TTC549 (cell line): Measurements from ENCODE around the gene INF2.
"Not testable (repeated sequence)": the region's sequence is repeated elsewhere in the genome, so short reads cannot be mapped to it uniquely, and the experiment has no call there.

Experiments
- FAIRE-seq: peaks from 2 replicates; lab custom pipeline; 2012; peaks lifted over from hg19 to GRCh38; lab: Jason Lieb, UNC

INF2 gene

GRCh38 chr14:104722938-104723650 lies 33.7 kb downstream of the INF2 start:
- FAIRE-seq = no peak

GRCh38 chr14:104723651-104724406 lies 34.4 kb downstream of the INF2 start, which contains the start of gene ADSS1:
Gene ADSS1, plus strand, starts transcription at chr14:104724229. Its CDS starts 42 bp downstream, at chr14:104724271.
- FAIRE-seq = no peak

GRCh38 chr14:104724407-104724980 lies 35.1 kb downstream of the INF2 start:
- no peak for FAIRE-seq

GRCh38 chr14:104724981-104725771 lies 35.8 kb downstream of the INF2 start:
- no peak for FAIRE-seq

GRCh38 chr14:104725772-104726548 lies 36.5 kb downstream of the INF2 start:
- FAIRE-seq = no peak

DNA sequence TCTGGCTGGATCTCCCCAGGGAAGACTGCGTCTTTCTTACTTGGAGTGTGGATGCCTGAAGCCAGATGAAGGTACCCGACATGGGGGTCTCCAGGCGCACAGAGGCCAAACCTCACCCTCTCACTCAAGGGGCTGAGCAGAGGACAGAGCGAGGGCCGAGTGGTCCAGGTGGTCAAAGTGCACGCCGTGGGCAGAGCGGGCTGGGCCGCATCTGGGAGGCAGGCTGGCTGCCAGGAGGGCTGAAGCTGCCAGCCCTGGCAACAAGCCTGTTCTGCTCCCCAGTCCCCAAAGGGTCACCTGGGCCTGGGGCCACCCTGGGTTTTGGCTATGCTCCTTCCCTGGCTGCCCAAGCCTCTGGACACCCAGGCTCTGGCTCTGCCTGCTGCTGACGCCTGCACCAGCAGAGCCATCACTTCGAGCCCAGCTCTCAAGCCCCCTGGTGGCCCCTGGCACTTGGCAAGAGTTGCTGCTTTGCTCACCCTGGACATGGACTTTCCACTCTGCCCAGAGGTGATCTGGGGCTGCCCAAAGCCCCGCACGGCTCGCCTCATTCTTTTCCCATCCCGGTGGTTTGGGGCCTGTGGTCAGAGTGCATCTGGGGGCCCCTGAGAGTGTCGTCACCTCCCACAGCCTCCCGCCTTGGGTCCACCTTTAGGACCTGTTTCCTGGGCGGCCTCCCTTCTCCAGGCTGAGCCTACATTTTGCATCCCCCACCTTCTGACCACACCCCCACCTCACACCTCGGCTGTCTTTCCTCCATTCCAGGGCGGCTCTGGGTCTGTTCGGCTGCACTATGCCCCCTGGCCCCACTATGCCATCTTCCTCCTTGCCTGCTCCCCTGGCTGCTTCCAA lies 37.4 kb downstream of the INF2 start:
- FAIRE-seq = no peak

DNA sequence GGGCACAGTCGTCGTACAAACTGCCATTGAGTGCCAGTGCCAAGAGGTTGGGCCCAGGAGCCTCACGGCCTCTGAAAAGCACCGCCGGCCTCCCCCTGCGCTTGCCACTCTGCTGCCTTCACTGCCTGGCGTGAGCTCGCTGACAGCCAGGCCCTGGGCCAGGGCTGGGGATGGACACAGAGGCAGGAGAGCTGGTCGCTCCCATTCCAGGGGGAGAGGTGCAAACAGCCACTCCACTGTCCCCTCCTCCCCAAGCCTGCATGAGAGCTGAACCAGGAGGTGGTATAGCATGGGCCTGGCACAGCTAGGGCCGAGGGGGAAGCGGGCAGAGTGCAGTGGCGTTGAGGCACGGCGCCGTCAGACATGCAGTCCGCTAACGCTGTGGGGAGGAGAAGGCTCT lies 39.2 kb downstream of the INF2 start:
- FAIRE-seq = no peak

DNA sequence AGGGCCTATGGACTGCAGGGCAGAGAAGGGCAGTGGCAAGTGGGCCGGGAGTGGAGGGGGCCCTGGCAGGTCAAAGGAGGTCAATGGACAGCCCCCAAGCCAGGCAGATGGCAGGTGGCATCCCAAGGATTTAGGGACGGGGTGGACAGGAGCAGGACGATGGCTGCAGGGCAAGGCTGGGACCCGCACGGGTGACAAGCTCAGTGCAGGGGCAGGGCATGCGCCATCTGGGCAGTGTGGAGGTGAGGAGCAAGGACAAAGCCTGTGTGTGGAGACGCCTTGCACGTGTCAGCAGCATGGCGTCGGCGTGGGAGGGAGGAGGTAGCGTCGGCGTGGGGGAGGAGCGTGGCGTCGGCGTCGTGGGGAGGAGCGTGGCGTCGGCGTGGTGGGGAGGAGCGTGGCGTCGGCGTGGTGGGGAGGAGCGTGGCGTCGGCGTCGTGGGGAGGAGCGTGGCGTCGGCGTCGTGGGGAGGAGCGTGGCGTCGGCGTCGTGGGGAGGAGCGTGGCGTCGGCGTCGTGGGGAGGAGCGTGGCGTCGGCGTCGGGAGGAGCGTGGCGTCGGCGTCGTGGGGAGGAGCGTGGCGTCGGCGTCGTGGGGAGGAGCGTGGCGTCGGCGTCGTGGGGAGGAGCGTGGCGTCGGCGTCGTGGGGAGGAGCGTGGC lies 39.9 kb downstream of the INF2 start:
- not testable (repeated sequence) for FAIRE-seq

- no peak for FAIRE-seq
Measured at GRCh38 chr14:104729835-104730181, 40.4 kb downstream of the INF2 start.

- no peak for FAIRE-seq
Measured at GRCh38 chr14:104730487-104730886, 41.1 kb downstream of the INF2 start.

- no peak for FAIRE-seq
Measured at GRCh38 chr14:104731320-104732294, 42.2 kb downstream of the INF2 start.

- FAIRE-seq = no peak
Measured at GRCh38 chr14:104732355-104732804, 43.0 kb downstream of the INF2 start.

DNA sequence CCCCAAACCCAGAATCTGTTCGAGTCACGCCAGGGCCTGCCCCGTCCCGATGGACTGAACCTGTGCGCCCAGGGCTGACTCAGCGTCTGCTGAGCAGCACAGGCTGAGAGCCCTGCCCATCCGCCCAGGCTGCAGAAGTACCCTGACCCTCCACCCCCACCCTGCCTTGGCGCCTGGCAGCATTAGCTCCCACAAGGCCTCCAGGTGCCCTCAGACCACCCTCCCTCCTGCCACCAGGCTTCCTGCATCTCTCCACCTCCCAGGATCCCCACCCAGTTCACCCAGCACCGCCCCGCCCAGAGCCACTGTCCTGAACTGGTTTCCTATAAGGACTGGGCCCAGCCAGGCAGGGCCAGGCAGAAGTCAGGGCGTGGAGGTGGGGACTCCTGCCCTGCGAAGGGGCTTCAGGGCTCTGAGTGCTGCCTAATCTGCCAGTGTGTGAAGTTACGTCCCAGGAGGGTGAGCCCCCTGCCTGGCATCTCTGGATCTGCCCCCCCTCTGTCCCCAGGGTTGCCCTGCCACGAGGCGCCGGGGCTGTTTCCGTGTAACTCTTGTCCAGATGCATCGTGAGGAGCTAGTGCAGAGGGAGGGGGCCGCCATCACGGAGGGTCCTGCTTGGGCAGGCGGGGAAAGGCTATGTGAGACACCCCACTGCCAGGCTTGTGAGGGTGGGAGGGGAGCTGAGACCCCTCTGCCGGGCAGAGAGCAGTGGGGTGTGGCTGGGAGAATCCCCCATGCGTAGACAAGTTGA lies 43.7 kb downstream of the INF2 start:
- no peak for FAIRE-seq

DNA sequence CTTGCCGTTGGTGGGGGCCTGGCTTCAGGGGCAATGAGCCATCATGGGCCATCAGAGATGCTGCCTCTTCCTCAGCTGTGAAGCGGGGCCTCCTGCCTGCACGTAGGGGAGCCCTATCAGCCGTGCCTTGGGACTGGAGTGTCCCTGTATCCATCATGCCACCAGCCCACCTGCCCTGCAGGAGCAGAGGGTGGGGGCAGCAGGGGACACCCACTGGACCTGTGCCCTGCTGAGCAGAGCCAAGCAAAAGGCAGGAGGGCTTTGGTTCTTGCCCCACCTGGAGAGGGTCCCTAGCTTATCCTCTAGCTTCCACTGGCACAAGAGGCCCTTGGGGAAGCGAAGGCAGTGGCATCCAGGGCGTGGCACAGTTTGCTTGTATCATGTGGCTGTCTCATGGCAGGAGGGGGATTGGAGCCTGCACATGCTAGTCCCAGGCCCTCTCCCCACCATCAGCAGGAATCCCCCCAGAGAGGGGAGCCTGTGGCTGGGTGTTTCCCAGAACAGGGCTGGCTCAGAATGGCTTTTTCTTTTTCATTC lies 44.7 kb downstream of the INF2 start:
- FAIRE-seq = no peak

DNA sequence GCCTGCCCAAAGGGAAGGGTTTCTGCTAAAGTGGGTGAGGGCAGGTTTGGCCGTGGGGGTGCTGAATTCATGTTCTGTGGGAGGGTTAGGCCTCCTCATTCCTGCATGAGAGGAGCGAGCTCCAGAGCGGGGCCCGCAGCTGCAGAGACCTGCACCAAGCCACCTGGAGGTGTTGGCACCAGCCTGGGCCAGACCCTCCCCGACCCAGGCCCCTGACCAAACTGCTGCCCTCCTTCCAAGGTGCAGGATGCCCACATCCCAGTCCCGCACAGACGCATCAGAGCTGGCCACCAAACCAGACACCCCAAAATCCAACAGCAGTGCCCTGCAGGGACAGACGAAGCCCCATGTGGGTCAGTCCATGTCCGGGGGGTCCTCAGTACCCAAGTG lies 45.2 kb downstream of the INF2 start:
- FAIRE-seq = no peak

GRCh38 chr14:104734991-104735779 lies 45.8 kb downstream of the INF2 start:
- FAIRE-seq = no peak
